ENCODE results near the gene SMYD3.

Gene SMYD3

DNA sequence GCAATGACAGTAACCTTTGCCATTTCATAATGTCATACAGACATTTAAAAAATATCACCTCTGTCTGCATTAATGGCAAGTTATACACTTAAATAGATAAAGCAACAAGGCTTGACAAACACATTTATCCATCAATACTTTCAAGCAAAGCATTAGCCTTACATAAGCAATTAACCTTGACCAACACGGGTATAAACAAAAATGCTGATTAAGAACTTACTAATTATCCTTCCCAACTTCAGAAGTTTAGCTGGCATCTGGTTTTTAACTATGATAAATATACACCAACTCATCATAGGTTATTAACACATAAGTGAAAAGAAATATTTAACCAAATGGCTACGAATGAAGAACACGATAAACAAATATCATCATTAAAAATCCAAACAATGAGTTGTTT, 188.5 kb downstream of the SMYD3 start:
- Histone ChIP-seq H3K9ac (ENCODE audit: low read depth, low read length) (no peak overlapping the region), H3K27ac (ENCODE audit: low read length) (no peak overlapping the region), H3K36me3 (ENCODE audit: insufficient read depth, low read length) (no peaks in the 10 kb centered on the region), H3K27me3 (ENCODE audit: insufficient read depth, low read length, poor library complexity) (no peaks in the 10 kb centered on the region), H2AFZ (ENCODE audit: low read depth, low read length) (no peak overlapping the region), H3K79me2 (ENCODE audit: insufficient read depth, low read length) (no peaks in the 10 kb centered on the region), H3K4me1 (ENCODE audit: insufficient read depth, low read length) (no peaks in the 10 kb centered on the region), H3K9me3 (ENCODE audit: insufficient read depth, low read length, severe bottlenecking) (no peaks in the 10 kb centered on the region), H3K4me3 (ENCODE audit: low read depth in 1 of 2, low read length in 2 of 2) (no peak overlapping the region), H4K20me1 (ENCODE audit: insufficient read depth, low read length) (no peaks in the 10 kb centered on the region), H3K4me2 (ENCODE audit: insufficient read depth, low read length) (no peak overlapping the region)
- ATAC-seq (ENCODE audit: insufficient read depth, low read depth) = no peak
- no peak for DNase-seq
- TF ChIP-seq, protein P1, sequence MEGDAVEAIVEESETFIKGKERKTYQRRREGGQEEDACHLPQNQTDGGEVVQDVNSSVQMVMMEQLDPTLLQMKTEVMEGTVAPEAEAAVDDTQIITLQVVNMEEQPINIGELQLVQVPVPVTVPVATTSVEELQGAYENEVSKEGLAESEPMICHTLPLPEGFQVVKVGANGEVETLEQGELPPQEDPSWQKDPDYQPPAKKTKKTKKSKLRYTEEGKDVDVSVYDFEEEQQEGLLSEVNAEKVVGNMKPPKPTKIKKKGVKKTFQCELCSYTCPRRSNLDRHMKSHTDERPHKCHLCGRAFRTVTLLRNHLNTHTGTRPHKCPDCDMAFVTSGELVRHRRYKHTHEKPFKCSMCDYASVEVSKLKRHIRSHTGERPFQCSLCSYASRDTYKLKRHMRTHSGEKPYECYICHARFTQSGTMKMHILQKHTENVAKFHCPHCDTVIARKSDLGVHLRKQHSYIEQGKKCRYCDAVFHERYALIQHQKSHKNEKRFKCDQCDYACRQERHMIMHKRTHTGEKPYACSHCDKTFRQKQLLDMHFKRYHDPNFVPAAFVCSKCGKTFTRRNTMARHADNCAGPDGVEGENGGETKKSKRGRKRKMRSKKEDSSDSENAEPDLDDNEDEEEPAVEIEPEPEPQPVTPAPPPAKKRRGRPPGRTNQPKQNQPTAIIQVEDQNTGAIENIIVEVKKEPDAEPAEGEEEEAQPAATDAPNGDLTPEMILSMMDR (IDR thresholded peaks at IDR 0.05; ENCODE audit: borderline replicate concordance, extremely low read depth, low read length, poor library complexity, severe bottlenecking) = no peak
- no peak for TF ChIP-seq EZH2 (IDR thresholded peaks at IDR 0.05; ENCODE audit: borderline replicate concordance, low read depth, low read length, severe bottlenecking)

DNA sequence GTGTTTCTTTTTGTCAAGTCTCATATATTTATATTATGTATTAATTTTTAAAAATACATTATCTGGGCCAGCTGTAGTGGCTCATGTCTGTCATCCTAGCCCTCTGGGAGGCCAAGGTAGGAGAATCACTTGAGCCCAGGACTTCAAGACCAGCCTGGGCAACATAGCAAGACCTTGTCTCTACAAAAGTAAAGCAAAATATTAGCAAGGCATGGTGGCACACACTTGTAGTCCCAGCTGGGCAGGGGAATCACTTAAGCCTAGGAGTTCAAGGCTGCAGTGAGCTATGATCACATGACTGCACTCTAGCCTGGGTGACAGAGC, 189.1 kb downstream of the SMYD3 start:
- Histone ChIP-seq H3K27me3 (ENCODE audit: insufficient read depth, low read length, poor library complexity) (no peaks in the 10 kb centered on the region), H2AFZ (ENCODE audit: low read depth, low read length) (no peak overlapping the region), H3K4me3 (ENCODE audit: low read depth in 1 of 2, low read length in 2 of 2) (no peak overlapping the region), H3K4me1 (ENCODE audit: insufficient read depth, low read length) (no peaks in the 10 kb centered on the region), H3K9me3 (ENCODE audit: insufficient read depth, low read length, severe bottlenecking) (no peaks in the 10 kb centered on the region), H3K4me2 (ENCODE audit: insufficient read depth, low read length) (no peak overlapping the region), H3K27ac (ENCODE audit: low read length) (no peak overlapping the region), H3K36me3 (ENCODE audit: insufficient read depth, low read length) (no peaks in the 10 kb centered on the region), H3K79me2 (ENCODE audit: insufficient read depth, low read length) (no peaks in the 10 kb centered on the region), H3K9ac (ENCODE audit: low read depth, low read length) (no peak overlapping the region), H4K20me1 (ENCODE audit: insufficient read depth, low read length) (no peaks in the 10 kb centered on the region)
- ATAC-seq (ENCODE audit: insufficient read depth, low read depth) (no peak), DNase-seq (no peak)
- no peak for TF ChIP-seq EZH2 (IDR thresholded peaks at IDR 0.05; ENCODE audit: borderline replicate concordance, low read depth, low read length, severe bottlenecking)
- TF ChIP-seq, protein P1 (IDR thresholded peaks at IDR 0.05; ENCODE audit: borderline replicate concordance, extremely low read depth, low read length, poor library complexity, severe bottlenecking) = no peak

DNA sequence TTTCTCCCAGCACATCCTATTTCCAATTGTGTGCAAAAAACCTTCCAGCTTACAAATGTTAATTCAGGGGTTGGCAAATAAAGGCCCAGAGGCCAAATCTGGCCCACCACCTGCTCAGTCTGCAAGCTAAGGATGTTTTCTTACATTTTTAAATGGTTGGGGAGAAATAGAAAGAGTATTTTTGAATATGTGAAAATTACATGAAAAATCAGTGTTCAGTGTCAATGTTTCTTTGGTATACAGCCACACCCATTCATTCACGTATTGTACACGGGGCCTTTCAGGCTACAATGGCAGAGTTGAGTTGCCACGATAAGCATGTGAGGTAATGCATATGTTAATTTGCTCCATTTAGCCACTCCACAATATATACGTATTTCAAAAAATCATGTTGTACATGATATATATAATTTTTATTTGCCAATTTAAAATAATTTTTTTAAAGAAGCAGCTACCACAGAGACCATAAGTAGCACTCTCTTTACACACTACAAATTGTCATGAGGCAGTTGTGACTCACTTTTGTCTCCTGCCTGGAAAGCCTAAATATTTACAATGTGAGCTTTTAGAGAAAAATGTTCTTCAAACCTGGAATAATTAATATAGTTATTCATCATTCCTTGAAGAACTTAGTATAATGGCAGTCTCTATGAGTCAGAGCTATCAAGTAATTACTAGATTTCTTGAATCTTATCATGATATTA, 189.6 kb downstream of the SMYD3 start:
- DNase-seq (no peak), ATAC-seq (ENCODE audit: insufficient read depth, low read depth) (no peak)
- Histone ChIP-seq H3K36me3 (ENCODE audit: insufficient read depth, low read length) (no peaks in the 10 kb centered on the region), H2AFZ (ENCODE audit: low read depth, low read length) (no peak overlapping the region), H4K20me1 (ENCODE audit: insufficient read depth, low read length) (no peaks in the 10 kb centered on the region), H3K4me3 (ENCODE audit: low read depth in 1 of 2, low read length in 2 of 2) (no peak overlapping the region), H3K9ac (ENCODE audit: low read depth, low read length) (no peak overlapping the region), H3K79me2 (ENCODE audit: insufficient read depth, low read length) (no peaks in the 10 kb centered on the region), H3K4me2 (ENCODE audit: insufficient read depth, low read length) (no peak overlapping the region), H3K27ac (ENCODE audit: low read length) (no peak overlapping the region), H3K4me1 (ENCODE audit: insufficient read depth, low read length) (no peaks in the 10 kb centered on the region), H3K9me3 (ENCODE audit: insufficient read depth, low read length, severe bottlenecking) (no peaks in the 10 kb centered on the region), H3K27me3 (ENCODE audit: insufficient read depth, low read length, poor library complexity) (no peaks in the 10 kb centered on the region)
- no peak for TF ChIP-seq EZH2 (IDR thresholded peaks at IDR 0.05; ENCODE audit: borderline replicate concordance, low read depth, low read length, severe bottlenecking)
- TF ChIP-seq, protein P1 (IDR thresholded peaks at IDR 0.05; ENCODE audit: borderline replicate concordance, extremely low read depth, low read length, poor library complexity, severe bottlenecking) = no peak

All from DND-41 (cell line).